ENCODE measurements around the gene TAS2R46. TPM values are rescaled to one million over a fixed set of nuclear protein-coding genes. Genes with fewer than 3 reads are reported as not detected.

The TAS2R46 gene
- total and polyA plus RNA-seq, 2 of the 13 experiments (the other 11 are each of a cell fraction or from before 2014, with no cell fraction given), result 0.16 to 3.5 TPM

DNA sequence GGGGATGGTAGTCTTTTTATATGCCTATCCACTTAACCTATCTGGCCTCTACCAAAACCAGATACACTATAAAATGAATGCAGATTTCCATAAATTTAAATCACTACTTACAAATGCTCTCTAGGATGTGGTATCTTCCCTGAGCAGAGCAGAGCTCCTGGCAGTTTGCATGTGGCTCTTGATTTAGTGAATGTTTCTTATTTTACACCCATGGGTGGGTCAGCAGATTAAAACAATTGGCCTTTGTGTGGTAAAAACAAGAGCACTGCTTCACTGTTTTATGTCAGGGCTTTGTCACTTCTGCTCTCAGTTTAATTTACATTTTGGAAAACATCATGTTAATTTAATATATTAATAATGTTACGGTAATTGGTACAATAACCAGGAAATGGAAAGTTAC lies 45.2 kb downstream of the TAS2R46 start:
- H3K4me1 ChIP-seq (ENCODE audit: insufficient read depth, low read length), result peaks cover 49% of the 10 kb centered on the region
- no peak overlapping the region for H3K9ac ChIP-seq (ENCODE audit: insufficient read depth, low read depth, low read length)
- DNase-seq (ENCODE audit: low spot score) (no peak), FAIRE-seq (no peak), ATAC-seq (no peak)
- no peak for TF ChIP-seq ZMYM2 (CRISPR knock-in tag; IDR thresholded peaks at IDR 0.05)
- TF ChIP-seq ZNF207 (IDR thresholded peaks at IDR 0.05; ENCODE audit: borderline replicate concordance), result no peak
- no peak for TF ChIP-seq TGIF2 (CRISPR knock-in tag; IDR thresholded peaks at IDR 0.05)
- no peak for TF ChIP-seq CENPX (CRISPR knock-in tag; IDR thresholded peaks at IDR 0.05)
- TF ChIP-seq KDM5A (IDR thresholded peaks at IDR 0.05; ENCODE audit: borderline replicate concordance, low read length), result no peak
- WGBS (ENCODE audit: low lambda C conversion rate), result 54% methylated on average over 1 of the region's 1 CpG
- no peaks in the 10 kb centered on the region for H3K79me2 ChIP-seq (ENCODE audit: insufficient read depth, low read length)
- H2AFZ ChIP-seq (ENCODE audit: low read length), result no peak overlapping the region
- H4K20me1 ChIP-seq (ENCODE audit: insufficient read depth, low read length), result no peaks in the 10 kb centered on the region
- H3K4me2 ChIP-seq (ENCODE audit: low read depth, low read length), result peak overlapping the region; percentile 61; the same call in 1 of the 2 replicates
- peak overlapping the region; percentile 68 for H3K27ac ChIP-seq (ENCODE audit: extremely low read length, insufficient read depth, low read length)
- H3K36me3 ChIP-seq (replicated peaks in 1 of 2; ENCODE audit: control insufficient read depth in 1 of 2, insufficient read depth in 2 of 2, low read length in 2 of 2), result no peaks in the 10 kb centered on the region; a peak in 1 of 5 replicates
- intact Hi-C loops (cut with micrococcal nuclease; ENCODE audit: unreplicated experiment) (no loop called here), in situ Hi-C loops (cut with HindIII; ENCODE audit: extremely low pct_ligation_motif_present, low pct_unique_long_range_greater_than_20kb) (loop anchor here (5.0 kb wide), 1 partner anchor 55 kb away; no protein-coding TSS in a partner anchor)
- no peak overlapping the region for H3K4me3 ChIP-seq (replicated peaks in 1 of 3; ENCODE audit: insufficient read depth in 1 of 3, low read depth in 2 of 3, low read length in 3 of 3)
- no peaks in the 10 kb centered on the region for H3K27me3 ChIP-seq (ENCODE audit: control insufficient read depth in 1 of 2, insufficient read depth in 2 of 2, low read length in 2 of 2)
- POLR2A ChIA-PET, result no interaction called here
- BruUV-seq (replicated peaks), result no TSS peak
- no peaks in the 10 kb centered on the region for H3K9me3 ChIP-seq (ENCODE audit: low read length)
- CTCF ChIA-PET (ENCODE audit: low intra/inter-chr PET ratio, low total read pairs), result no interaction called here

DNA sequence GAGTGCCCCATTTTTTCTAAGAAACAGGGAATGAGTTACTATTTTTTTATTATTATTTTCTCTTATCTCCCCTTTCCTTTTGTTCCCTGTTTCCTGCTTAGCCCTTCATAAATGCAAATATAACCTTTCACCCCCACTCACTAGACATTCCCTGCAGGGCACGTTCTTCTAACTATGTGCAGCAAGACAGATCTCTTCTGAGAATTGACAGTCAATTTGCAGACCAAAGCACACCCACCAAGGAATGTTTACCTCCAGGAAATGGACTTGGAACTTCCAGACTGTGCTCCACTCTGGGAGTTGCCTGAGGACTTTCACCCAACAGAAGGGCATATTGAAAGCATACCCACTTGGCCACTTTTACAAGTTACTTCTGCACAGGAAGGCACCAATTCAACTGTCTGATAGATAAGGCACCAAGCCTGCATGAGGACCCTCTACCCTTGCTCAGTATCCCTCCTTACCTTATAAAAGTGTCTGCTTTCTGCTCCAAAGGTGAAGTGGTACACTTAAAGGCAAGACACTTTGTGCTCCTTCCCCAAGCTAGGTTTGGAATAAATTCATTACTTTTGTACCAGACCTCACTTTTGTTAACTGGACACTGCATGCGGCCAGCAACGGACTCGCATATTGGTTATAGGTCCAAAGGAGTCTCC lies 46.2 kb downstream of the TAS2R46 start:
- Histone ChIP-seq H3K9me3 (ENCODE audit: low read length) (no peaks in the 10 kb centered on the region), H3K4me2 (ENCODE audit: low read depth, low read length) (peak overlapping the region; percentile 61), H3K27ac (ENCODE audit: extremely low read length, insufficient read depth, low read length) (peak overlapping the region; percentile 68), H2AFZ (ENCODE audit: low read length) (no peak overlapping the region), H3K79me2 (ENCODE audit: insufficient read depth, low read length) (no peaks in the 10 kb centered on the region), H3K9ac (ENCODE audit: insufficient read depth, low read depth, low read length) (no peak overlapping the region), H3K4me1 (ENCODE audit: insufficient read depth, low read length) (peaks cover 46% of the 10 kb centered on the region), H3K27me3 (ENCODE audit: control insufficient read depth in 1 of 2, insufficient read depth in 2 of 2, low read length in 2 of 2) (no peaks in the 10 kb centered on the region), H4K20me1 (ENCODE audit: insufficient read depth, low read length) (no peaks in the 10 kb centered on the region), H3K4me3 (replicated peaks in 1 of 3; ENCODE audit: insufficient read depth in 1 of 3, low read depth in 2 of 3, low read length in 3 of 3) (no peak overlapping the region; a peak in 1 of 6 replicates), H3K36me3 (replicated peaks in 1 of 2; ENCODE audit: control insufficient read depth in 1 of 2, insufficient read depth in 2 of 2, low read length in 2 of 2) (no peaks in the 10 kb centered on the region; a peak in 1 of 5 replicates)
- DNase-seq (ENCODE audit: low spot score), result peak; percentile 85
- BruUV-seq (replicated peaks), result no TSS peak
- WGBS (ENCODE audit: low lambda C conversion rate), result 61% methylated on average over 4 of the region's 4 CpGs
- in situ Hi-C loops (cut with HindIII; ENCODE audit: extremely low pct_ligation_motif_present, low pct_unique_long_range_greater_than_20kb), result loop anchor here (5.0 kb wide), 1 partner anchor 56 kb away; no protein-coding TSS in a partner anchor
- POLR2A ChIA-PET, result no interaction called here
- peak; percentile 91 for FAIRE-seq
- intact Hi-C loops (cut with micrococcal nuclease; ENCODE audit: unreplicated experiment), result no loop called here
- CTCF ChIA-PET (ENCODE audit: low intra/inter-chr PET ratio, low total read pairs), result no interaction called here
- peak; percentile 96 for ATAC-seq
- peak; percentile 38; the same call in 1 of the 2 replicates for TF ChIP-seq GATAD1 (CRISPR knock-in tag; IDR thresholded peaks at IDR 0.05)
- TF ChIP-seq, protein P1, sequence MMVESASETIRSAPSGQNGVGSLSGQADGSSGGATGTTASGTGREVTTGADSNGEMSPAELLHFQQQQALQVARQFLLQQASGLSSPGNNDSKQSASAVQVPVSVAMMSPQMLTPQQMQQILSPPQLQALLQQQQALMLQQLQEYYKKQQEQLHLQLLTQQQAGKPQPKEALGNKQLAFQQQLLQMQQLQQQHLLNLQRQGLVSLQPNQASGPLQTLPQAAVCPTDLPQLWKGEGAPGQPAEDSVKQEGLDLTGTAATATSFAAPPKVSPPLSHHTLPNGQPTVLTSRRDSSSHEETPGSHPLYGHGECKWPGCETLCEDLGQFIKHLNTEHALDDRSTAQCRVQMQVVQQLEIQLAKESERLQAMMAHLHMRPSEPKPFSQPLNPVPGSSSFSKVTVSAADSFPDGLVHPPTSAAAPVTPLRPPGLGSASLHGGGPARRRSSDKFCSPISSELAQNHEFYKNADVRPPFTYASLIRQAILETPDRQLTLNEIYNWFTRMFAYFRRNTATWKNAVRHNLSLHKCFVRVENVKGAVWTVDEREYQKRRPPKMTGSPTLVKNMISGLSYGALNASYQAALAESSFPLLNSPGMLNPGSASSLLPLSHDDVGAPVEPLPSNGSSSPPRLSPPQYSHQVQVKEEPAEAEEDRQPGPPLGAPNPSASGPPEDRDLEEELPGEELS (CRISPR knock-in tag; IDR thresholded peaks at IDR 0.05), result peak; percentile 81
- TF ChIP-seq ZNF124 (CRISPR knock-in tag; IDR thresholded peaks at IDR 0.05), result peak; percentile 49; the same call in 1 of the 2 replicates
- peak; percentile 82 for TF ChIP-seq ISL2 (CRISPR knock-in tag; IDR thresholded peaks at IDR 0.05)
- no peak for TF ChIP-seq ZNF337 (CRISPR knock-in tag; IDR thresholded peaks at IDR 0.05; ENCODE audit: borderline replicate concordance, low read depth)
- TF ChIP-seq ZNF709 (CRISPR knock-in tag; IDR thresholded peaks at IDR 0.05), result 0 out of 2 replicates have a peak, but pooled peaks have one; percentile 25
- no peak for TF ChIP-seq ZNF766 (CRISPR knock-in tag; IDR thresholded peaks at IDR 0.05; ENCODE audit: borderline replicate concordance)
- TF ChIP-seq FOXJ3 (CRISPR knock-in tag; IDR thresholded peaks at IDR 0.05; ENCODE audit: borderline replicate concordance), result peak; percentile 75
- no peak for TF ChIP-seq ZNF317 (CRISPR knock-in tag; IDR thresholded peaks at IDR 0.05)
- TF ChIP-seq ZNF558 (CRISPR knock-in tag; IDR thresholded peaks at IDR 0.05; ENCODE audit: borderline replicate concordance), result peak; percentile 40; the same call in 1 of the 2 replicates

Data from HepG2 (cell line).